ENCODE measurements around the gene OR52B4.

DNA sequence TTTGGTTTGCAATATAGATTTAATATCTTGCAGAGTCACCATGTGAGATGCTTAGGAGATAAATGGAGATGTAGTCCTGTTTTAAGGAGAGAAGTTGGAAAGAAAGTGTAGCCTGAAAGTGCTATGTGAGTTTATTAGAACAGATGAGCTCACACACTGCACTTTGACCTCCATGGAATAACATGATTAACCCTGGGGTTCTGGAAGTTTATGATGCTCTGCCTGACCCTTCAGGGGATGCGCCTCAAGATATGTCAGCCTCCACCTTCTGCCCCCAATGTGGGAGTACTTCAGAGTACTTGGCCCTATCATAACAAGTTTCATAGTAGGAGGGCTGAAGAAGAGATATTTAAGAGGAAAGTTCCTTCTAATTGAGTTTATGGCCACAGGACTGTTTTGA, 48.6 kb upstream of the OR52B4 start:
- no peak for TF ChIP-seq POLR2A (IDR thresholded peaks at IDR 0.05)
- TF ChIP-seq, protein P1, sequence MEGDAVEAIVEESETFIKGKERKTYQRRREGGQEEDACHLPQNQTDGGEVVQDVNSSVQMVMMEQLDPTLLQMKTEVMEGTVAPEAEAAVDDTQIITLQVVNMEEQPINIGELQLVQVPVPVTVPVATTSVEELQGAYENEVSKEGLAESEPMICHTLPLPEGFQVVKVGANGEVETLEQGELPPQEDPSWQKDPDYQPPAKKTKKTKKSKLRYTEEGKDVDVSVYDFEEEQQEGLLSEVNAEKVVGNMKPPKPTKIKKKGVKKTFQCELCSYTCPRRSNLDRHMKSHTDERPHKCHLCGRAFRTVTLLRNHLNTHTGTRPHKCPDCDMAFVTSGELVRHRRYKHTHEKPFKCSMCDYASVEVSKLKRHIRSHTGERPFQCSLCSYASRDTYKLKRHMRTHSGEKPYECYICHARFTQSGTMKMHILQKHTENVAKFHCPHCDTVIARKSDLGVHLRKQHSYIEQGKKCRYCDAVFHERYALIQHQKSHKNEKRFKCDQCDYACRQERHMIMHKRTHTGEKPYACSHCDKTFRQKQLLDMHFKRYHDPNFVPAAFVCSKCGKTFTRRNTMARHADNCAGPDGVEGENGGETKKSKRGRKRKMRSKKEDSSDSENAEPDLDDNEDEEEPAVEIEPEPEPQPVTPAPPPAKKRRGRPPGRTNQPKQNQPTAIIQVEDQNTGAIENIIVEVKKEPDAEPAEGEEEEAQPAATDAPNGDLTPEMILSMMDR (IDR thresholded peaks at IDR 0.05), result no peak

Measured in ovary (tissue), 3 donors.